AG10803 (cell line): Measurements from ENCODE around the gene E2F6.

Experiments
- DNase-seq: peaks from one replicate; pipeline ENCODE4 v3.0.0; 2010; ENCODE audit warnings: low read depth
- H3K4me3 ChIP-seq: 2 replicates; pipeline ENCODE4 v1.5.1; 2011; ENCODE audit warnings: mild to moderate bottlenecking, low read length, control low read depth
- CTCF ChIP-seq: conservative IDR thresholded peaks from 2 replicates; pipeline ENCODE4 v1.5.1; 2011; ENCODE audit warnings: mild to moderate bottlenecking, low read length, control low read depth, inconsistent platforms

The E2F6 gene

GRCh38 chr2:11493282-11493681, 27.3 kb upstream of the E2F6 start:
- no peak for DNase-seq
- H3K4me3 ChIP-seq, result no peak overlapping the region
- TF ChIP-seq CTCF, result no peak

- TF ChIP-seq CTCF, result no peak
- DNase-seq, result no peak
- H3K4me3 ChIP-seq, result no peak overlapping the region
Measured at GRCh38 chr2:11492720-11493119, 26.8 kb upstream of the E2F6 start.

GRCh38 chr2:11492244-11492643, 26.3 kb upstream of the E2F6 start:
- no peak overlapping the region for H3K4me3 ChIP-seq
- no peak for DNase-seq
- TF ChIP-seq CTCF, result no peak

DNA sequence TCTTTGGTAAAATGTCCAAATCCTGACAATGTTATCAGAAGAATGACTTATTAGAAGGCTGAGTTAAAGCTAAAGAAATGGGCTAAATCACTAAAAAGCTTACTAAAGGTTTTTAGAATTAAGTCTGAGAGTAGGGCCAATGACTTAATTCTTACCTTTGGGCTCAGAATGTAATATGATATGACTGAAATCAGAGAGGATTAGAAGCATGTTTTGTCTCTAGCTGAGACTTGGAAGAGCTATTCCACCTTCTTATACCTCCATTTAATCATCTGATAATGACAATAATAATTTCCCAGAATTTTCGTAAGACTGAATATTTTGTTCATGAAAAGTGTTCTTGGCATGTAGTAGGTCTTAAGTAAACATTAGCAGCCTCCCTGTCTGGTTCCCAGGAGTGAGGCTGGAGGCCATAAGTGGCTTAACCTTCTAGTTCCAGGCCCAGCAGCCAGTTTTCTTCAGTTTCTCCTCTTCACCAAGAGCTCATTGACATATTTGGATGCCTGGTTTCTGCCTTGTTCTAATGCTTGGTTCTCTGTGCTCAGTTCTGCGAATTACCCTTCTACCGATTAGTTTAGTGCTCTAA, 25.5 kb upstream of the E2F6 start:
- H3K4me3 ChIP-seq, result no peak overlapping the region
- DNase-seq, result no peak
- no peak for TF ChIP-seq CTCF

DNA sequence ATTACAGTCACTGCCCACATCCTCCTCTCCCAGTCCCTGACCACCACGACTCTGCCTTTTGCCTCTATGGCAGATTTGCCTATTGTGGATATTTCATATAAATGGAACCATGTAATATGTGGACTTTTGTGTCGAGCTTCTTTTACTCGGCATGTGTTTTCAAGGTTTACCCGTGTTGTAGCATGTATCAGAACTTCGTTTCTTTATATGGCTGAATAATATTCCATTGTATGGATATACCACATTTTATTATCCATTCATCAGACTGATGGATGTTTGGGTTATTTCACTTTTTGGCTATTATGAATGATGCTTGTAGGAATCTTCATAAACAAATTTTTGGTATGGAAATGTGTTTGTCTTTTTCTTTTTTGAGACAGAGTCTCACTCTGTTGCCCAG, 24.2 kb upstream of the E2F6 start:
- no peak overlapping the region for H3K4me3 ChIP-seq
- DNase-seq, result no peak
- no peak for TF ChIP-seq CTCF

- no peak for DNase-seq
- no peak overlapping the region for H3K4me3 ChIP-seq
- no peak for TF ChIP-seq CTCF
Measured at GRCh38 chr2:11488809-11489208, 22.8 kb upstream of the E2F6 start.

DNA sequence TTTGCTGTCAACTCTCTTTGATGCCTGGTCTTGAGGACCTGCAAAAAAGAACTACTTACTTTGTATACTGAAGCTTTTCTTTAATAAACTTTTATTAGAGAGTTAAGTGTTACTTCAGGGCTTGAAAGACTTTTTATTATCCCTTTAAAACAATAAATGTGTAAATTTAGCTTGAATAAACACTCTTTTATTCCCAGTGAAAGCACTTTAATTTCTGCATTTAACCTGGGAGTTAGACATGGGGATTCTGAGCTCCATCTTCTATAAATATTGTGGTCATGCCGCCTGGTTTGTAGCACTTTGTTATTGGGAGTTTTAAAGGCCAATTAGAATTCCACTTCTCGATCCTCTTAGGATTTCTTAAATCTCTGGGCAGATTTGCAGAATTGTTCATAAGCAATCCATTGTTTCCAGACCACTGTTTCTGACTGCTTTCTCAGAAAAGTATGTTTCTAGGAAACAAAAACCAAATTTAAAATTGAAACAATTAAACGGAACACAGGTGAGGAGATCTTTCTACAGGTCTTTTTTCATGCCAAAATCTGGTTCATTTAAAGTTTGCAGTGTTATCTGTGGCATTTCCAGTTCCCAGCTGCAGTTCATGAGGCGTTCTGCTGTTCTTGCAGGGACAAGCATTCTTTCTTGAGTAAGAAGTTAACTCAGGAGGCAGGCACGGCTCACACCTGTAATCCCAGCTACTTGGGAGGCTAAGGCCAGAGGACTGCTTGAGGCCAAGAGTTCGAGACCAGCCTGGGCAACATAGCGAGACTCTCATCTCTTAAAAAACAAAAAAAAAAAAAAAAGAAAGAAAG, 18.1 kb upstream of the E2F6 start:
- H3K4me3 ChIP-seq, result no peak overlapping the region
- no peak for DNase-seq
- no peak for TF ChIP-seq CTCF
